HepG2 (cell line): ENCODE results near the gene GADD45A.

Experiments used
- CTCF ChIP-seq: sonication (generic); formaldehyde crosslinking; IDR thresholded peaks from 2 replicates; pipeline ENCODE4 v1.5.0; 2020; ENCODE audit warnings: mild to moderate bottlenecking, missing genetic modification reagents, moderate library complexity
- HINFP ChIP-seq: sonication (generic); formaldehyde crosslinking; IDR thresholded peaks from 2 replicates; pipeline ENCODE4 v1.4.0; 2020; ENCODE audit warnings: low read depth, mild to moderate bottlenecking, missing genetic modification reagents
- HMGXB4 ChIP-seq, 2 experiments: sonication (generic) in 1 of 2; formaldehyde crosslinking in 1 of 2; IDR thresholded peaks; 2 replicates each; pipeline versions ENCODE4 v1.4.0 to v1.6.1; 2018 to 2020; ENCODE audit warnings: missing genetic modification reagents in 2 of 2, borderline replicate concordance in 1 of 2, low read depth in 1 of 2, mild to moderate bottlenecking in 1 of 2, missing biosample characterization in 1 of 2
- KAT7 ChIP-seq: IDR thresholded peaks from 2 replicates; pipeline ENCODE4 v1.6.1; 2018; ENCODE audit warnings: borderline replicate concordance, missing compliant biosample characterization
- NFKBIZ ChIP-seq: IDR thresholded peaks from 2 replicates; pipeline ENCODE4 v1.6.1; 2018; ENCODE audit warnings: missing genetic modification reagents, missing compliant biosample characterization
- PHF20 ChIP-seq: sonication (generic); formaldehyde crosslinking; IDR thresholded peaks from 2 replicates; pipeline ENCODE4 v1.5.0; 2020; ENCODE audit warnings: mild to moderate bottlenecking, missing genetic modification reagents
- SMC3 ChIP-seq: IDR thresholded peaks from 2 replicates; pipeline ENCODE4 v1.6.1; 2011; ENCODE audit warnings: low read length, improper control_type of control experiment
- TAF1 ChIP-seq: sonication (generic); formaldehyde crosslinking; IDR thresholded peaks from 2 replicates; pipeline ENCODE4 v1.4.0; 2020; ENCODE audit warnings: missing genetic modification reagents

GRCh38 chr1:67676287-67676686 lies 8.7 kb upstream of the GADD45A start:
- TF ChIP-seq PHF20 (no peak), TAF1 (no peak), NFKBIZ (CRISPR knock-in tag) (no peak), CTCF (CRISPR knock-in tag) (no peak), KAT7 (CRISPR knock-in tag) (no peak), HMGXB4 (CRISPR knock-in tag; IDR thresholded peaks at IDR 0.05; ENCODE audit: borderline replicate concordance in 1 of 2, low read depth in 1 of 2) (no peak), SMC3 (no peak), HINFP (no peak)
